Right forelimb (tissue), 1 donor: ENCODE data around the gene TNFAIP3.

ENCODE experiments used
- DNase-seq: peaks from one replicate; pipeline ENCODE4 v3.0.0-alpha.2; 2018

Gene TNFAIP3

DNA sequence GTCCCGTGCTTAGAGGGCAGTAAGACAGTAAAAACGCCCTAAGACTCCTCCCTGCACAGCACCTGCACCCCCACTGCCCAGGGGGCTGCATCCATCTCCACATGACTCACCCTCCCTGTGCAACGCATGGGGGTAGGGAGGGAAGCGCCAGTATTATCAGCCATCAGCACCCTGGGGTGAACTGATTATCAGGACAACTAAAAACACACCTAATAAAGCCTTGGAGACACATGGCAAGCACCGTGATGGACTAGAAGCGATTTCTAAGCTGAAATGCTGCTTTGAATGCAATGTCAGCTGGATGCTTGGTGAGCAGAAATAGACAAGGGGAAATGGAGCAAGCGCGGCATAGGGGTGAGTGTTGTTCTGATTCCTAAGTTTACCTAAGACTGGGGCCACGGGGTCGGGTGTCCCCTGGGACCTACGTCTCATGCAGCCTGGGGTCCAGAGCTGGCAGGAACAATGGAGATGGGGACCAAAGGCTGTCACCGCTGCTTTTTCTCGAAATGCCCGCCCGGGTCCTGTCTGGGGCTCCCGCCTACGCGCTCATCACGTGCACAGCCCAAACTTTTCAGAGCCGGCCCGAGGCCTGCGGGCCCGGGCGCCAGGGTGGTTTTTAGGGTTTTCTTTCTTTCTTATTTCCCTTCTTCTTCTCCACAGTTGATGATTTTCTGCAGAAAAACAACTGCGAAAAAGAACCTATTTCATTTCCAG lies 702 bp upstream of the TNFAIP3 start:
- DNase-seq: no peak

DNA sequence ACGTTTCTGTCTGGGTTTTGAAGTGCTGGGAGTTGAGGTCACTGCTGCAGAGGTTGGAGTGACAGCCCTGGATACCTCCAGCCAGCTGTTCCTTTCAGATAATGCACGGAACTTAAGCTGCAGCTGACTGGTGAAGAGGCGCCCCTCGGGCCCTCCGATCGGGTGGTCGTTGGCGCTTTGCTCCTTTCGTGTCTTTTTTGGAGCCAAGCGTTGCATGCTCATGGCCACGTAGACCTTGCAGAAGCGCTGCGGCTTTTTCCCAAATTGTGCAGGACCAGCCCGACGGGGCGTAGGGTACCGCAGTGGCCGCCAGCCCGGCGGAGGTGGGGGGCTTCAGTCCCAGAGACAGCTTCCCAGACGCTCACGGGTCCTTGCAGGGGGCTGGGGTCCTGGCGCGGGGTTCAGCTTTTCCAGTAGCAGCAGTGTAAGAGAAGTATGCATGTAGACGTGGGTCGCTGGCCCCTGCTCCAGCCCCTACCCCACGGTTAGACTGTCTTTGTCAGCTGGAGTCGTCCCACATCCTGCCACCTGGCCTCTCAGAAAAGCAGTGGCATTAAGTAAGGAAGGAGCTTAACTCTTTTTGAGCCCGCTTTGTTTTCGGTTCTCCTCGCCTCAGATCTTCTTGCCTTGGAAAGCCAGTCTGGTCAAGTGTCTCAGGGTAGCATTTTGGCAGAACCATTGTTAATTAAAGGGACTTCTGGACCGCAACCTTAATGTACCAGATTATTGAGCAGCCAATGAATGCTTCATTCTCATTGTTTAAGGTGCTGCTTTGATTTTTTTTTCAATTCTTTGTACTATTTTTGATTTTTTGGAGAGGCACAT lies 838 bp downstream of the TNFAIP3 start:
- peak; percentile 70 for DNase-seq

DNA sequence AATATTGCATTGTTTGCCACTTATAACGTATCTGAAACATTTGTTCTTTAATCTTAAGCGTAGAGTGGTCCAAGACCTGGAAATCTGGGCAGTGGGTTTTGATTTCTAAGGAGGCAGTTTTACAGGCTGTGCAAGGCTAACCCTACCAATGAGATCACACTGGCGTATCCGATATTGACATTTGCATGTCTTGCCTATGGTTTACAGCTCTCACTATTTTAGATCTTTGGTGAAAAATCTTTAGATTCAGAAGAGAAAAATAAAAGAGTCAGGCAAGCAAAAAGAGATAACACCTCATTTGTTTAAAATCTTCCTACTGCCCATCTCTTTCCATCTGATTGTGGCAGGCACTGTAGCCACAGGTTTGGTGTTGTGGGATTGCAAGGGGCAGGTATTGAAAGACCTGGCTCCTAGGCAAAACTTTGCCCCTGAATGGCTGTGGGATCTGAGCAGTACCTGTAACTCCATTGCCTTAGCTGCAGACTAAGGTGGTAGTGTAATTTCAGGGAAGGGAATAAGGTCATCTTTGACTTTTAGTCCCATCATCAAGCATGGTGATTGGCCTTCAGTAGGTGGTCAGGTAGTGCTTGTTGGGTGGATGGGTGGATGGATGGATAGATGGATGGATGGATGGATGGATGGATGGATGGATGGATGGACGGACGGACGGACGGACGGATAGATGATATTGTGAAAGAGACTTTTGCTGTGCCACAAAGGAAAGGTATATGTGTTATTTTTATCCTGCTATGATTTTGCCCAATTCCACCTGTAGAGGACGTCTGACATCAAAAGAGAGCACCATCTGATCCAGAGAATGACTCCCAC lies 1.9 kb downstream of the TNFAIP3 start:
- no peak for DNase-seq

DNA sequence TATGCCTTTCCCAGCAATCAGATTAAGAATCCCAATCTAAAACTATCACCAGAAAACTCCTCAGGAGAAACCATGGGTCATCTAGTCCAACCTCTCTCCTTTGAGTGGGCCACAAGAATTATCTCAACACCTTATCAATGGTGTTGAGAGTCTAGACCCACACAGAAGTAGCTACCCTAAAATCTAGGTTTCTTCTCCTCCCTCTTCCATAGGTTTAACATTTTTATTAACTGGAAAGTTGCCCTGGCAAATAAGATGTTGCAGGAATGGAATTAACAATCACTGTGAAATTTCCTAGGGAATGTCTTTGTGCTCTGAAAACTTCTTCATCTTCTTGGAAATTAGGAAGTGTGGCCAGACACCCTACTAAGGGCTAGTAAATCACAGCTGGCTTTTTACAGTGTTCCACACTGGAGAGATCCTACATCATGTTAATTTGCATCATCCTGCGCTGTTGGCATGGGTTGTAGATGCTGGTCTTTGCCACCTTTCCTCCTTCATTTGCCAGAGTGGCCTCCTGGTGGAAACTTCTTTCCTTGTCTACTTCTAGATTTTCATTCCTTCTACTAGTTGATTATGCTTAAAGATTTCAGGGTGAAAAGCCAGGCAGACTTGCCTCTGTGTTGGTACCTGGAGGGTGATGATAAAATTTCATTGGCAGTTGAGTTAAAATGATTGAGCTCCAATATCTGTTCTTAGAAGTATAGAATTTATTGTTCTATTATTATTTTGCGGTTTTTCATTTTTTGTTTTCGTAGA lies 2.7 kb downstream of the TNFAIP3 start:
- no peak for DNase-seq

DNA sequence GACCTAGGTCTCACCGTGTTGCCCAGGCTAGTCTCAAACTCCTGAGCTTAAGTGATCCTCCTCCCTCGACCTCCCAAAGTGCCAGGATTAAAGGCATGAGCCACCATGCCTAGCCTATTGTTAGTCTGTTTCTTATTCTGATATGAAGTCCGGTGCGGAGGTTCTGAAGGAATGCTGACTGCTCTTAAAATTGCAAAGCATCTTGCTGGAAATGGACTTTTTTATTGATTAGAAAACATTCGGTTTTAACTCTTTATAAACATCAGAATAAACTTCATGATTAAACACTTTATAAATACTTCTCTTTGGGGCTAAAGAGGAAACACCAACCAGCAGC lies 3.2 kb downstream of the TNFAIP3 start:
- no peak for DNase-seq

DNA sequence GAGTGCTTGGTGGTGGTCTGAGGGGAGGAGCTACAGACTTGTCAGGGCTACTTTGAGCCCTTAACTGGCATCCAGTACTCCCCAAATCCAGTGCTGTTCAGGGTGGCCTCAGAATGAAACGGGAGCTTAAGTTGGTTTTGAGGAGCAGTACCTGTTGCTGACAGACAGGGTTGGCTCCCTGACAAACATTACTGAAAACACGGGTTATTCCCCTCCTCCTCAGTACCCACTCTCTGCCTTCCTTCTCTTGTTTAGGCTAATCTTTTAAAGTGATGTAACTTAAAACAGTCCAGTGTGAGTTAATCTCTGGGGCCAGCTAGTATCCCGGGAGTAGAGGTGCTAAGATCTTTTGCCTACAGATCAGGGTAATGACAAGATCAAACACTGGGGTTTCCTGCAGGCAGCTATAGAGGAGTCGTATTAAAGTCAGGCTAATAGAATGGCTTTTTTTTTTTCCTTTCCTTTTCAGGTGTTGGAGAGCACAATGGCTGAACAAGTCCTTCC lies 3.7 kb downstream of the TNFAIP3 start:
- DNase-seq: no peak

DNA sequence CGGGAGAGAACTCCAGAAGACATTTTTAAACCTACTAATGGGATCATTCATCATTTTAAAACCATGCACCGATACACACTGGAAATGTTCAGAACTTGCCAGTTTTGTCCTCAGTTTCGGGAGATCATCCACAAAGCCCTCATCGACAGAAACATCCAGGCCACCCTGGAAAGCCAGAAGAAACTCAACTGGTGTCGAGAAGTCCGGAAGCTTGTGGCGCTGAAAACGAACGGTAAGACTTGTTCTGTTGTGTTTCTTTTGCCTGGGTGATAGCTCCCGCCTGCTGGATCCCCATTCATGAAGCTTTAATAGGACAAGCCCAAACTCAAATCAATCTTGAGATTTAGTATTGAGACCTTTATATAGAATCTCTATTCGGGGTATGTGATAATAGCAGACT lies 4.2 kb downstream of the TNFAIP3 start:
- DNase-seq: no peak

DNA sequence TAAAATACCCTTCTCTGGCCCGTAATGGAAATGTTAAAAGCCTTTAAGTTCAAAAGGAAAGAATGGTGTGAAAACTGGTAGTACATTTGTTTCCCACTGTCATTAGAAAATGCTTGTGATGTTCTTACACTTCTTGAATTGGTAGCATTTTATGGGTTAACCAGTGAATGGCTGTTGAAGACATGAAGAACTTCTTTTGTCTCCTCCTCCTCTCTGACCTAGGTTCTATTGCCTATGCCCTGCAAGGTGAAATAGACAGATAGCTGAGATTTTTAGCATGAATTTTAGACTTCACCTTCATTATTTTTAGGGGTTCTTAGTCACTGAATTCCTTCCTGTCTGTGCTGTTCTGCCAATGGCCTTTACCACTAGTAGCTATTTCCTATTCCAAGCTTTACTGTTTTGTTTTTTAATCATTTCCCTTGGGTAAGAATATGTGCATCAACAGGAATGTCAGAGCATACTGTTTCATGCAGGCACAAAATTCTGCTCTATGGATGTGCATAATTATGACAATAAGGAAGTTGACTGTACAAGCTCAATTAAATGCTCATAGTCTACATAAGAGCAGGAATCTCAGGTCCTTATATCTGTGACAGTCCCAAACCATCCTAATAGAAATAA lies 4.9 kb downstream of the TNFAIP3 start:
- no peak for DNase-seq

DNA sequence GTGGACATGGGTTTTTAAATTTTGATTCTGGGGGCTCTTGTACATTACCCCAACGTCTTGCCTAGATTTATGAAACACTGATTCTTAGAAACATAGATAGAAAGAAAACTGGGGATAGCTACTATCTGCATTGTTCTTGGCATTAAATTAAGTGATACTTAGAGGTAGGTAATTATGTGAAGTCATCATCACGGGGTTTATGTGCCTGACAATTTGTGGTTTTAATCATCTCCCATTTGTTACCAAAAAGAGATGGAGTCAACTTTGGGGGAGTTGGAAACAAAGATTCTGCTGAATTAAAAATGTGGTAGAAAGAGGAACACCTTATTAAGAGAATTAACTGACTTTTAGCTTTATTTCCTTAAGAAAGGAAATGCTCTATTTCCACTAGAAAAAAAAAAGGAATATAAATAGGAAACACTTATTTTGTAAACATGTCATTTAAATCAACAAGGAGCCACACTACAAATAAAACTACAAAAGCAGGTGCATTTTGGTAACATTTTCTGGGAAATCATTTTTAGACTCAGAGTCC lies 5.6 kb downstream of the TNFAIP3 start:
- no peak for DNase-seq

DNA sequence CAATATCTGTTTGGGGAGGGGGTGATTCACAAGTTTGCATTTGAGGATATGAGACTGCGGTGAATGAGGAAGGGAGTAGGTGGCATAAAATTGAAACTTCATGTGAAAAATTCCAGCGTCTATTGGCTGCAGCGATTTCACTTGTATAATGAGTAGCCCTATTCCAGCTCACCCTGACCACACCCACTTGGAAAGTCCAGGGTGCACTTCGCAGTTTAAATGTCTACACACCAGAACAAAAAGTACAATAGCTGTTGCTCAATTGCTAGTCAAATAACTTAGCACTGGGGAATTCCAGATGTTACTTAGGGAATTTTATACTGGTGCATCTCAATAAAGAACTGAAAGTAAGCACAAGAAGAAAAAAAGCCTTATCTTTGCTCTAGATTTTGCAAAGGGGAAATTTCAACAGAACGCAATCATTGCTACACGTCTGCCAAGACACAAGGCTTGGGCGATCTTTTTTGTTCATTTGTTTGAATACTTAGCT lies 6.3 kb downstream of the TNFAIP3 start:
- DNase-seq: no peak

DNA sequence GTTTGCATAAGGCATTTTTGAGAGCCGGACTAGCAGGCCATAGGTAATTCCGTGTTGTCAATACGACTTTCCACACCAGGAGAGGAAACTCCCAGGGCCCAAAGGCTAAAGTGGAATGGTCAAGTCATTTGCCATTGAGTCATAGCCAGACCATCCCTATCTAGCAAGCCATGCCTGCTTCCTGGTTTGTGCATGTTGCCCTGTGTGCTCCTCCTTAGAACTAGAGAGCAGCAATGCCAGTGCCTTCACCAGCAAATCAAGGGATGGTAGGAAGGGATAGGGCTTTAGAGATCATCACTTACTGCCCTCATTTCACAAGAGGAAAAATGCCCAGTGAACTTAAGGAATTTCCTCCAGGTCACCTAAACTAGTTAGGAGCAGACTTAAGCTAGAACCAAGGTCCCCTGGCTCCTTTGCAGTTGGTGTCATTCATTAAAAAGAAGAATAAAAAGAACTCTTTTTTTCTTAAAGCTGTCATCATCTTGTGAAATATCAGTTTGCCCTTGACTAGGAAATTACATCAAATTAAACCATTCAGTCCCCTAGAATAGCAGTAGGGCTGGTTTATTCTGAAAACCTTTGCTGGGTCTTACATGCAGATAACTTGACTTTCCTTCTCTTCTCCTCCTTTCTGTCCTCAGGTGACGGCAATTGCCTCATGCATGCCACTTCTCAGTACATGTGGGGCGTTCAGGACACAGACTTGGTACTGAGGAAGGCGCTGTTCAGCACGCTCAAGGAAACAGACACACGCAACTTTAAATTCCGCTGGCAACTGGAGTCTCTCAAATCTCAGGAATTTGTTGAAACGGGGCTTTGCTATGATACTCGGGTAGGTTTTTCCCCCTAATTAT lies 7.4 kb downstream of the TNFAIP3 start:
- DNase-seq: no peak

DNA sequence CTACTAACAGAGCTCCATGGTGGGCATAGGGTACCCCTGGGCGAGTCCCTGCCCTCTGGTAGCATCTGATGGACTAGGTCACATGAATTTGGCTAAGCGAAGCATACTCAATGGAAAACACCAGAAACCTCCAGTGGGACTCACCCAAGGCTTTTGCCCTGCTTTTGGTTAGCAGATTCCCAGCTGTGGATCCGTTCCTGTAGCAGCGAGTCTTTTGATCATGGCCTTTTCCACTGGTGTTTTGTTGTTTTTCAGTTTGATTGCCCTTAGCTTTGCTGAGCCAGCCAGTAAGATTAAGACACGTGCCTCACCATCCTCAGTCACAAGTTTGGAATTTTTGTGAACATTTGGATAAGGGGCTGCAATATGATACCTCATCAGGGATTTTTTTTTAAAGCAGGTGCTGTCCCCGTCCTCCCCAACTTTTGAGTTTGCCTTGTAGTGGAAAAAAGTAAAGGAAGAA lies 8.0 kb downstream of the TNFAIP3 start:
- no peak for DNase-seq

DNA sequence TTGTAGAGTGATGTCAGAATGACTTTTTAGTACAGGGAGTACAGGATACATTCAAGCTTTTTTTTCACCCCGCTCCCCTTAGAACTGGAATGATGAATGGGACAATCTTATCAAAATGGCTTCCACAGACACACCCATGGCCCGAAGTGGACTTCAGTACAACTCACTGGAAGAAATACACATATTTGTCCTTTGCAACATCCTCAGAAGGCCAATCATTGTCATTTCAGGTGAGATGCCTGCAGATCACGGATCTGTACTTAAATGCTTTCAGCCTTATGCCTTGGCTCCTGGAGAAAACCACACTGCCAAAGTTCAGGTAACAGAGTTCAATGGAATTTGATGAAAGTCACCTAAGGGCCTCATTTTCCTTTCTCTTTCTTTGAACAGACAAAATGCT lies 8.5 kb downstream of the TNFAIP3 start:
- DNase-seq: no peak

DNA sequence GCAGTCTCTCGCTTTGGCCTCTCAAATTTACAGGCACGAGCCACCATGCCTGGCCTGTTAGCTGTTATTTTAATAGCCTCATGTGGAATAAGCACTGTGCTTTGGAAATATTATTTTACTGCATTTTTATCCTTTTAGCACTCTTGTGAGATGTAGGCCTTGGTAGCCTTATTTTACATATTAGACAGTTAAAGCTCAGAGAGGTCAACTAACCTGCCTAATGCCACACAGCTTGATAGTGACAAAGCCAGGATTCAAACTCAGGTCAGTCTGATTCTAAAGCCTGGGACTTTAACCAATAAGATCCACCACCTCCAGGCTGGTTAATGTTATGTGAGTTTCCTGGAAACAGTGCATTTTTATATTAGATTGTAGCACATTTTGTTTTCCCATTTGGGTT lies 9.5 kb downstream of the TNFAIP3 start:
- no peak for DNase-seq

DNA sequence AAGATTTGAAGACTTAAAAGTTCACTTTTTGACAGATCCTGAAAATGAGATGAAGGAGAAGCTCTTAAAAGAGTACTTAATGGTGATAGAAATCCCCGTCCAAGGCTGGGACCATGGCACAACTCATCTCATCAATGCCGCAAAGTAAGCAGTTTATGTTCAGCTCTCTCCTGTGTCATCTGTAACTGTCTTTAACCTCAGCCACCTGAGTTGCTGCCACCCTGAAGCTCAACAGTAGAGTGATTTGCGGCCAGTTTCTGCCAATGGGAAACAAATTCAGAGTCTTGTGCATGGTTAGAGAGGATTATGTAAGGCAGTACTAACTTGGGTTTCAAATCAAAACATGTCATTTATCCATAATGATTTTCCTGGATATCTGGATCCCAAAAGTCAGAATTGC lies 10.1 kb downstream of the TNFAIP3 start:
- no peak for DNase-seq

DNA sequence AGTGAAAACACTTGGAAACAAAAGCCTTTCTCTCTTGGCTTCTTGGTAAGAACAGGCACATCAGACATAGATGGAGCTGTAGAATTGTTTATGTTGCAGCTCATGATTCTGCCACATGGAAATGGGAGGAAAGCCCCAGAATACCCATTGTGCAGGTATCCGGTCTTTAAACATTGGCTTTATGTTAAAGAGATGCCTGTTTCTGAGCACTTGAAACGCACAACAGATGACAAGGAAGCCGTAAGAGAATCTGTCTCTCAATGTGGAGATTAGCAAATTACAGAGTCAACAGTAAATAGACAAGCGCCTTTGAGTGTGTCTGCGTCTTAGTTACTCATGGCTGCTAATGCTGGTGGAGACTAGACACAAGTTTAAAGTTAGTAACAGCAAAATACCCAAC lies 10.5 kb downstream of the TNFAIP3 start:
- DNase-seq: no peak

DNA sequence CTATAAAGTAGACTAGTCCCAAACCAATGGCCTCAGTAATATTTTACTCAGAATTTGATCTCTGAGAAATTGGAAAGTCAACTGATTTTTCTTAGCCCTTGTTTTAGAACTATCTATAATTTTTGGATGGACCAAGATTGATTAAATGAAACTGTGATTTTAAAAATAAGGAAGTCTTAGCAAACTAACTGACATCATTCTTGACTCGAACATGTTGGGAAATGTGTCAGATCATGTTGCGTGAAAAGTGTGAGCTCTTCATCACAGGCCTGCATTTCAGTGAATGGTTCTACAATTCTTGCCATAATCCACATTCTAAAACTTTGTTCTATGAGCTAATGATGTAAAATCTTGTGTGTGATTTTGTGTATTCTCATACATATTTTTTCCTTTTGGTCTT lies 11.0 kb downstream of the TNFAIP3 start:
- no peak for DNase-seq

DNA sequence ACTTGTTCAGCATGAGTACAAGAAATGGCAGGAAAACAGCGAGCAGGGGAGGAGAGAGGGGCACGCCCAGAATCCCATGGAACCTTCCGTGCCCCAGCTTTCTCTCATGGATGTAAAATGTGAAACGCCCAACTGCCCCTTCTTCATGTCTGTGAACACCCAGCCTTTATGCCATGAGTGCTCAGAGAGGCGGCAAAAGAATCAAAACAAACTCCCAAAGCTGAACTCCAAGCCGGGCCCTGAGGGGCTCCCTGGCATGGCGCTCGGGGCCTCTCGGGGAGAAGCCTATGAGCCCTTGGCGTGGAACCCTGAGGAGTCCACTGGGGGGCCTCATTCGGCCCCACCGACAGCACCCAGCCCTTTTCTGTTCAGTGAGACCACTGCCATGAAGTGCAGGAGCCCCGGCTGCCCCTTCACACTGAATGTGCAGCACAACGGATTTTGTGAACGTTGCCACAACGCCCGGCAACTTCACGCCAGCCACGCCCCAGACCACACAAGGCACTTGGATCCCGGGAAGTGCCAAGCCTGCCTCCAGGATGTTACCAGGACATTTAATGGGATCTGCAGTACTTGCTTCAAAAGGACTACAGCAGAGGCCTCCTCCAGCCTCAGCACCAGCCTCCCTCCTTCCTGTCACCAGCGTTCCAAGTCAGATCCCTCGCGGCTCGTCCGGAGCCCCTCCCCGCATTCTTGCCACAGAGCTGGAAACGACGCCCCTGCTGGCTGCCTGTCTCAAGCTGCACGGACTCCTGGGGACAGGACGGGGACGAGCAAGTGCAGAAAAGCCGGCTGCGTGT lies 11.6 kb downstream of the TNFAIP3 start:
- DNase-seq: no peak

DNA sequence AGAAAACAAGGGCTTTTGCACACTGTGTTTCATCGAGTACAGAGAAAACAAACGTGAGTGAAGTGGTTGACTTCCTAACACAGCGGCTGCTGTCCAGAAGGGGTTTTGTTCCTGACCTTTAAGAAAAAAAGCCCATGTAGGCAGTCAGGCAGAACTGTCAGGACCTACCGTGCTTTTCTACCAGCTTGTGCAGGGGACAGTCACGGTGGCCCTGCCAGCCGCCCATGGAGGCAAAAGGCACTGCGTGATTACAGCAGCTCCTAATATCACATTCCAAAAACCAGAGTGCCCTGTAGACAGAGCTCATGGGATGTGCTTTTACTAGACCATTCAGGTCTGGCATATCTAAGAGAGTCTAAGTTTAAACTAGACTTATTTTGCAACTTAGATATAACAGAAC lies 12.2 kb downstream of the TNFAIP3 start:
- DNase-seq: no peak
